ENCODE results near the gene OR10A5. TPM values are rescaled to one million over a fixed set of nuclear protein-coding genes. Genes with fewer than 3 reads are reported as not detected.

The OR10A5 gene
- total and polyA plus RNA-seq, 2 of the 13 experiments (the other 11 are each of a cell fraction or from before 2014, with no cell fraction given) = not detected

GRCh38 chr11:6875761-6876160, 30.3 kb downstream of the OR10A5 start:
- H3K79me2 ChIP-seq (ENCODE audit: insufficient read depth, low read length) = no peaks in the 10 kb centered on the region
- intact Hi-C loops (cut with micrococcal nuclease; ENCODE audit: unreplicated experiment) = no loop called here
- no peaks in the 10 kb centered on the region for H3K36me3 ChIP-seq (replicated peaks in 1 of 2; ENCODE audit: control insufficient read depth in 1 of 2, insufficient read depth in 2 of 2, low read length in 2 of 2)
- no peaks in the 10 kb centered on the region for H3K9me3 ChIP-seq (ENCODE audit: low read length)
- ChIA-PET CTCF (ENCODE audit: low intra/inter-chr PET ratio, low total read pairs) (no interaction called here), POLR2A (no interaction called here)
- H3K4me1 ChIP-seq (ENCODE audit: insufficient read depth, low read length) = no peaks in the 10 kb centered on the region
- FAIRE-seq (no peak), ATAC-seq (no peak), DNase-seq (ENCODE audit: low spot score) (no peak)
- H4K20me1 ChIP-seq (ENCODE audit: insufficient read depth, low read length) = no peaks in the 10 kb centered on the region
- no peak overlapping the region for H3K4me3 ChIP-seq (replicated peaks in 1 of 3; ENCODE audit: insufficient read depth in 1 of 3, low read depth in 2 of 3, low read length in 3 of 3)
- no peaks in the 10 kb centered on the region for H3K27me3 ChIP-seq (ENCODE audit: control insufficient read depth in 1 of 2, insufficient read depth in 2 of 2, low read length in 2 of 2)
- no peak overlapping the region for H2AFZ ChIP-seq (ENCODE audit: low read length)
- H3K9ac ChIP-seq (ENCODE audit: insufficient read depth, low read depth, low read length) = no peak overlapping the region
- no peak overlapping the region for H3K27ac ChIP-seq (ENCODE audit: extremely low read length, insufficient read depth, low read length)
- WGBS (ENCODE audit: low lambda C conversion rate) = 0% methylated on average over 2 of the region's 2 CpGs
- BruUV-seq (replicated peaks) = no TSS peak
- H3K4me2 ChIP-seq (ENCODE audit: low read depth, low read length) = no peak overlapping the region
- in situ Hi-C loops (cut with HindIII; ENCODE audit: extremely low pct_ligation_motif_present, low pct_unique_long_range_greater_than_20kb) = no loop called here
- no peak for TF ChIP-seq MIER2 (CRISPR knock-in tag; IDR thresholded peaks at IDR 0.05)
- no peak for TF ChIP-seq LCORL (IDR thresholded peaks at IDR 0.05)
- no peak for TF ChIP-seq LCORL (CRISPR knock-in tag; IDR thresholded peaks at IDR 0.05)
- TF ChIP-seq ZNF260 (CRISPR knock-in tag; IDR thresholded peaks at IDR 0.05; ENCODE audit: borderline replicate concordance, low read depth) = no peak
- no peak for TF ChIP-seq ZNF577 (CRISPR knock-in tag; IDR thresholded peaks at IDR 0.05; ENCODE audit: borderline replicate concordance, low read depth)
- TF ChIP-seq ZNF703 (CRISPR knock-in tag; IDR thresholded peaks at IDR 0.05; ENCODE audit: borderline replicate concordance) = no peak
- TF ChIP-seq HMG20B (CRISPR knock-in tag; conservative IDR thresholded peaks at IDR 0.05) = no peak
- TF ChIP-seq CBX5 (CRISPR knock-in tag; IDR thresholded peaks at IDR 0.05; ENCODE audit: borderline replicate concordance) = no peak
- no peak for TF ChIP-seq ARID5B (CRISPR knock-in tag; IDR thresholded peaks at IDR 0.05)
- TF ChIP-seq RELA (CRISPR knock-in tag; IDR thresholded peaks at IDR 0.05) = no peak
- TF ChIP-seq UBTF (CRISPR knock-in tag; IDR thresholded peaks at IDR 0.05) = no peak
- no peak for TF ChIP-seq ZNF580 (CRISPR knock-in tag; IDR thresholded peaks at IDR 0.05; ENCODE audit: borderline replicate concordance, low read depth)
- no peak for TF ChIP-seq THAP9 (CRISPR knock-in tag; IDR thresholded peaks at IDR 0.05; ENCODE audit: borderline replicate concordance)
- TF ChIP-seq KLF16 (CRISPR knock-in tag; IDR thresholded peaks at IDR 0.05) = no peak
- no peak for TF ChIP-seq KLF12 (CRISPR knock-in tag; IDR thresholded peaks at IDR 0.05; ENCODE audit: borderline replicate concordance)

Data from HepG2 (cell line).